Lower leg skin (tissue), 3 donors: ENCODE measurements around the gene MIA2.

Source experiments
- POLR2A ChIP-seq, 2 donors: fragments of 450-650 bp; IDR thresholded peaks; one replicate each; pipeline ENCODE4 v1.6.1; 2016 to 2017; ENCODE audit warnings: antibody characterized with exemption in 2 of 2, mild to moderate bottlenecking in 1 of 2, moderate library complexity in 1 of 2
- TF ChIP-seq, protein P1 (sequence below), 3 donors: fragments of 450-650 bp; IDR thresholded peaks; one replicate each; pipeline ENCODE4 v1.5.1; 2016; ENCODE audit warnings: antibody characterized with exemption in 3 of 3, mild to moderate bottlenecking in 3 of 3, moderate library complexity in 2 of 3

DNA sequence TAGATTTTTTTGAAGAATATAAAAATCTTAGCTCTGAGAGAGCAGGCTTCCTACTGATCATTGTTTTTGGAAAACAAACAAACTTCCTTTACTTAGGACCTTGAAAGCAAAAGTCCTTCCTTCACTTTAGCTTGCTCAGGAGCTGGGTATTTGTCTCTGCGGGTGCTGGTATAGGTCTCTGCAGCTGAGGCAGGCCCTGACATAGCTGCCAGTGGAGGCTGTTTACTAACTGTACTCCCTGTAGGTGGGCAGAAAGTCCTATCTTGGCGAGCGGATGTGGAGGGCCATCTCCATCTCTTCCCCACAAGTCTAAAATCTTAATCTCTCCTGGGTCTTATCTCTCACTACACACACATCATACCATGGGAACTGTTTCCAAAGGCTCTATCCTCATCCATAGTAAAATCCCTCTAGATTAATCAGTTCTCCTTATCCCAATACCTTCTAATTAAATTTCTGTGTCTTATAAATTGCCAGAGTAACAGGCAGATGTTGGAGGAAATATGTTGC is 4.1 kb upstream of the MIA2 start:
- TF ChIP-seq, protein P1, sequence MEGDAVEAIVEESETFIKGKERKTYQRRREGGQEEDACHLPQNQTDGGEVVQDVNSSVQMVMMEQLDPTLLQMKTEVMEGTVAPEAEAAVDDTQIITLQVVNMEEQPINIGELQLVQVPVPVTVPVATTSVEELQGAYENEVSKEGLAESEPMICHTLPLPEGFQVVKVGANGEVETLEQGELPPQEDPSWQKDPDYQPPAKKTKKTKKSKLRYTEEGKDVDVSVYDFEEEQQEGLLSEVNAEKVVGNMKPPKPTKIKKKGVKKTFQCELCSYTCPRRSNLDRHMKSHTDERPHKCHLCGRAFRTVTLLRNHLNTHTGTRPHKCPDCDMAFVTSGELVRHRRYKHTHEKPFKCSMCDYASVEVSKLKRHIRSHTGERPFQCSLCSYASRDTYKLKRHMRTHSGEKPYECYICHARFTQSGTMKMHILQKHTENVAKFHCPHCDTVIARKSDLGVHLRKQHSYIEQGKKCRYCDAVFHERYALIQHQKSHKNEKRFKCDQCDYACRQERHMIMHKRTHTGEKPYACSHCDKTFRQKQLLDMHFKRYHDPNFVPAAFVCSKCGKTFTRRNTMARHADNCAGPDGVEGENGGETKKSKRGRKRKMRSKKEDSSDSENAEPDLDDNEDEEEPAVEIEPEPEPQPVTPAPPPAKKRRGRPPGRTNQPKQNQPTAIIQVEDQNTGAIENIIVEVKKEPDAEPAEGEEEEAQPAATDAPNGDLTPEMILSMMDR (IDR thresholded peaks at IDR 0.05) = no peak
- TF ChIP-seq POLR2A (IDR thresholded peaks at IDR 0.05) = no peak
